ENCODE measurements around the gene RPS19BP1.

- TF ChIP-seq CTCF (IDR thresholded peaks at IDR 0.05) = no peak
- no peak for TF ChIP-seq POLR2A (IDR thresholded peaks at IDR 0.05)
Measured at GRCh38 chr22:39500101-39500500, 32.4 kb downstream of the RPS19BP1 start.
